NOMO-1 (cell line): ENCODE data around the gene USP3.
A peak's percentile ranks its signal among the peaks of the same experiment; 100 is the strongest.

ENCODE experiments used
- DNase-seq, 2 experiments: peaks; one replicate each; lab custom pipeline; 2025; ENCODE audit not compliant: unreplicated experiment in 2 of 2; lab: John Stamatoyannopoulos, UW

Gene USP3

GRCh38 chr15:63504247-63504978 is at the start of gene USP3:
USP3 (plus strand) TSS chr15:63504593; CDS start chr15:63504740, 147 bp downstream.
- DNase-seq = peak; percentile 92 to 93

GRCh38 chr15:63456258-63456657 is 48.1 kb upstream of the USP3 start:
- peak; percentile 27 to 62 for DNase-seq

GRCh38 chr15:63457379-63457778 is 47.0 kb upstream of the USP3 start:
- DNase-seq = no peak

- DNase-seq = no peak
Measured at GRCh38 chr15:63458026-63458425, 46.4 kb upstream of the USP3 start.

- DNase-seq = no peak
Measured at GRCh38 chr15:63458794-63459395, 45.5 kb upstream of the USP3 start.

- no peak for DNase-seq
Measured at GRCh38 chr15:63460210-63461155, 43.9 kb upstream of the USP3 start.

- DNase-seq = peak in 1 of 2 experiments; percentile 45
Measured at GRCh38 chr15:63461230-63461985, 43.0 kb upstream of the USP3 start.

- DNase-seq = no peak
Measured at GRCh38 chr15:63462088-63462487, 42.3 kb upstream of the USP3 start.

GRCh38 chr15:63463036-63463435 is 41.4 kb upstream of the USP3 start:
- DNase-seq = no peak

GRCh38 chr15:63463793-63464192 is 40.6 kb upstream of the USP3 start:
- no peak for DNase-seq

GRCh38 chr15:63465104-63465503 is 39.3 kb upstream of the USP3 start:
- no peak for DNase-seq

- DNase-seq = peak; percentile 35 to 67
Measured at GRCh38 chr15:63466378-63467192, 37.8 kb upstream of the USP3 start.

- DNase-seq = no peak
Measured at GRCh38 chr15:63469190-63469589, 35.2 kb upstream of the USP3 start.

GRCh38 chr15:63469984-63470383 is 34.4 kb upstream of the USP3 start:
- DNase-seq = no peak

- no peak for DNase-seq
Measured at GRCh38 chr15:63473007-63473748, 31.2 kb upstream of the USP3 start.

GRCh38 chr15:63473749-63473998 is 30.7 kb upstream of the USP3 start:
- no peak for DNase-seq

- DNase-seq = no peak
Measured at GRCh38 chr15:63473999-63474809, 30.2 kb upstream of the USP3 start.

- DNase-seq = peak; percentile 28 to 75
Measured at GRCh38 chr15:63474810-63475316, 29.5 kb upstream of the USP3 start.
